Fibroblast of mammary gland (primary cell): ENCODE data around the gene WNT6.

Source experiments
- DNase-seq: peaks from one replicate; pipeline ENCODE4 v3.0.0-alpha.2; 2010; ENCODE audit warnings: low read depth
- H3K4me3 ChIP-seq: 2 replicates; pipeline ENCODE4 v1.5.1; 2011; ENCODE audit warnings: low read depth, mild to moderate bottlenecking, low read length, moderate library complexity; ENCODE audit not compliant: control insufficient read depth
- TF ChIP-seq, protein P1 (sequence below): conservative IDR thresholded peaks from 2 replicates; pipeline ENCODE4 v1.5.1; 2011; ENCODE audit warnings: low read depth, low read length, inconsistent platforms; ENCODE audit not compliant: control insufficient read depth, insufficient read depth

The WNT6 gene

GRCh38 chr2:218876562-218877219 lies 17.1 kb downstream of the WNT6 start:
- H3K4me3 ChIP-seq: no peak overlapping the region
- TF ChIP-seq, protein P1, sequence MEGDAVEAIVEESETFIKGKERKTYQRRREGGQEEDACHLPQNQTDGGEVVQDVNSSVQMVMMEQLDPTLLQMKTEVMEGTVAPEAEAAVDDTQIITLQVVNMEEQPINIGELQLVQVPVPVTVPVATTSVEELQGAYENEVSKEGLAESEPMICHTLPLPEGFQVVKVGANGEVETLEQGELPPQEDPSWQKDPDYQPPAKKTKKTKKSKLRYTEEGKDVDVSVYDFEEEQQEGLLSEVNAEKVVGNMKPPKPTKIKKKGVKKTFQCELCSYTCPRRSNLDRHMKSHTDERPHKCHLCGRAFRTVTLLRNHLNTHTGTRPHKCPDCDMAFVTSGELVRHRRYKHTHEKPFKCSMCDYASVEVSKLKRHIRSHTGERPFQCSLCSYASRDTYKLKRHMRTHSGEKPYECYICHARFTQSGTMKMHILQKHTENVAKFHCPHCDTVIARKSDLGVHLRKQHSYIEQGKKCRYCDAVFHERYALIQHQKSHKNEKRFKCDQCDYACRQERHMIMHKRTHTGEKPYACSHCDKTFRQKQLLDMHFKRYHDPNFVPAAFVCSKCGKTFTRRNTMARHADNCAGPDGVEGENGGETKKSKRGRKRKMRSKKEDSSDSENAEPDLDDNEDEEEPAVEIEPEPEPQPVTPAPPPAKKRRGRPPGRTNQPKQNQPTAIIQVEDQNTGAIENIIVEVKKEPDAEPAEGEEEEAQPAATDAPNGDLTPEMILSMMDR: peak; percentile 99
- DNase-seq: peak; percentile 65

DNA sequence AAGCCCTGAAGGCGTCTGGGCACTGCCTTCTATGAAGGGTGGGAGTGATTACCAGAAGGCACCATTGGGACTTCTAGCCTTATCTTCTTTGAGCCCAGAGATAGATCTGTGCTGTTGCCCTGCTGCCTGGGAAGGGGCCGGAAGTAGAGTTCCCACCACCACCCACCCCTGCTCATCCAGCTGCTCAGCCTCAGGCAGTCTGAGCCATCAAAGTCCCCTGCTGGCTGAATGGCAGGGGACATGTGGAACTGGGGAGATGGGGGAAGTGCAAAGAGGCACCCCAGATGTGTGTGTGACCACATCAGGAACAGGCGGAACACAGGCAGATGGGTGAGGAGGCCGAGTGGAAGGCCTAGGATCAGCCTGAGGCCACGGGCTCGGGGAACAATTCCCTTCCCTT lies 17.7 kb downstream of the WNT6 start:
- H3K4me3 ChIP-seq: no peak overlapping the region
- no peak for DNase-seq
- TF ChIP-seq, protein P1: no peak

GRCh38 chr2:218877891-218878290 lies 18.3 kb downstream of the WNT6 start:
- DNase-seq: no peak
- no peak overlapping the region for H3K4me3 ChIP-seq
- TF ChIP-seq, protein P1: no peak

GRCh38 chr2:218878486-218878885 lies 18.9 kb downstream of the WNT6 start:
- DNase-seq: no peak
- TF ChIP-seq, protein P1: no peak
- H3K4me3 ChIP-seq: no peak overlapping the region

DNA sequence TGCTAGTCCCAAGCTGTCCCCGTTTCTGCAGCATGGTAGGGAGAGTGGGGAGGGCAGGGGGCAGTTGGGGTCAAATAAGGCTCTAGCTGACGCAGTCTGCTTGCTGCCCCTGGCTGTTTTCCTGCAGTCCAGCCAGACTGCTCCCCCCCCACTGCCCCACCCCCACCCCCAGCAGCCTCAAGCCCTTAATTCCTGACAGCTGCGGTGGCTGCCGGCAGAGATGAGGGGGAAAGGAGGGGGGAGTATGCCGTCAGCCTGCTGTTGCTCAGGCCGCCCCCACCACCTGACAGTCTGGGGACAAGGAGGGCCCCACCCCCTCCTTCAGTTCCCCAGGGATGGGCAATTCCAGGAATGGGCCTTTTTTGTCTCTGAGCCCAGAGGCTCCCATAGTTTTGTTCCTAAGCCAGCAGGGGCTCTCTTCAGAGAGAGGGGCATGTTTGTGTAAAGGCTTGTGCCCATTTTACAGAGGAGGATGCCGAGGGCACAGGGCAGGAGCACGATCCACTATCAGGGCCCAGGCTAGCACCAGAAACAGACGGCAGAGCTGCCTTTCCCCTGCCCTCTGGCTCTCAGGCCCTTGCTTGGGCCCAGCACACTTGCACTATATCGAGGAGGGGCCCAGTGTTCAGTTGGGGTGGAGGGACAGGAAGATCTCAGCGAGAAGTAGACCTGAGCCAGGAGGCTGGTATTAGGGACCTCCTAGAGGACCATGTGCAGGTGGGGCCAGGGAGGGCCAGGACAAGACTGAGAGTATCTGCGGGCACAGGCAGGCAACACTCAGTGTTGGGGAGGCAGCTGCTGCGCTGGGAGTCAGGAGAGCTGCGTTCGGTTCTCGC lies 19.5 kb downstream of the WNT6 start:
- no peak for DNase-seq
- TF ChIP-seq, protein P1: no peak
- H3K4me3 ChIP-seq: no peak overlapping the region

- DNase-seq: no peak
- TF ChIP-seq, protein P1: no peak
- no peak overlapping the region for H3K4me3 ChIP-seq
Measured at GRCh38 chr2:218879776-218880101, 20.1 kb downstream of the WNT6 start.
